ENCODE measurements around the gene TMEM108.

GRCh38 chr3:133408961-133409360, 370.8 kb downstream of the TMEM108 start:
- TF ChIP-seq GATA2 (IDR thresholded peaks at IDR 0.05; ENCODE audit: low read depth, low read length) (no peak), GATA3 (IDR thresholded peaks at IDR 0.05; ENCODE audit: low read depth, low read length) (no peak)

Measured in SH-SY5Y (cell line).